ENCODE measurements around the gene EBLN1. TPM values are rescaled to one million over a fixed set of nuclear protein-coding genes. Genes with fewer than 3 reads are reported as not detected.

Gene EBLN1
- total RNA-seq, 2 donors from 2014 or later = not detected

Other genes with a start within 250 kb of the EBLN1 start
- 10 to 100 TPM; 20.9 to 25.1 TPM for gene DNAJC1, start 214.3 kb downstream of the EBLN1 start, total RNA-seq
- gene COMMD3, start 98.4 kb upstream of the EBLN1 start, total RNA-seq = 10 to 100 TPM; 35.0 to 37.3 TPM
- 10 to 100 TPM; 53.5 to 72.4 TPM for gene BMI1, start 103.1 kb upstream of the EBLN1 start, total RNA-seq
- not detected for gene SPAG6, start 127.5 kb upstream of the EBLN1 start, total RNA-seq